ENCODE results near the gene GPR82. TPM values are rescaled to one million over a fixed set of nuclear protein-coding genes. Genes with fewer than 3 reads are reported as not detected.
A peak's percentile ranks its signal among the peaks of the same experiment; 100 is the strongest.

Gene GPR82
- total and polyA plus RNA-seq, 10 of the 15 experiments (the other 5 are each of a cell fraction or from before 2014, with no cell fraction given) = 0.23 to 1.7 (median 0.56) TPM

- 0% methylated on average over 3 of the region's 3 CpGs for WGBS (ENCODE audit: insufficient coverage, insufficient replicate concordance, low lambda C conversion rate, missing lambda C conversion rate)
- TF ChIP-seq NR2C1 (IDR thresholded peaks at IDR 0.05) (no peak), RB1 (IDR thresholded peaks at IDR 0.05; ENCODE audit: borderline replicate concordance) (no peak), ZNF24 (IDR thresholded peaks at IDR 0.05) (no peak), FOS (IDR thresholded peaks at IDR 0.05; ENCODE audit: borderline replicate concordance, extremely low read depth, insufficient read length) (no peak), SPI1 (IDR thresholded peaks at IDR 0.05; ENCODE audit: borderline replicate concordance, insufficient read depth, low read depth, low read length) (no peak), E4F1 (IDR thresholded peaks at IDR 0.05; ENCODE audit: borderline replicate concordance, partially characterized antibody) (no peak), HDAC2 (IDR thresholded peaks at IDR 0.05) (no peak), ZSCAN29 (IDR thresholded peaks at IDR 0.05) (no peak), MTA3 (IDR thresholded peaks at IDR 0.05; ENCODE audit: borderline replicate concordance, low read length) (no peak), ZBTB33 (IDR thresholded peaks at IDR 0.05) (no peak), NR2C2 (IDR thresholded peaks at IDR 0.05; ENCODE audit: borderline replicate concordance, control insufficient read depth, insufficient read length, low read depth) (no peak), RUNX3 (IDR thresholded peaks at IDR 0.05; ENCODE audit: low read length) (peak; percentile 88), PAX8 (IDR thresholded peaks at IDR 0.05) (no peak), NKRF (conservative IDR thresholded peaks at IDR 0.05) (no peak), PAX5 (IDR thresholded peaks at IDR 0.05; ENCODE audit: borderline replicate concordance, low read depth, low read length) (peak; percentile 88), SIN3A (IDR thresholded peaks at IDR 0.05; ENCODE audit: low read depth, low read length) (no peak)
Observed at GRCh38 chrX:41720125-41720779, 3.7 kb upstream of the GPR82 start.

More at GRCh38 chrX:41720125-41720779, 3.7 kb upstream of the GPR82 start:
- Histone ChIP-seq H2AFZ (ENCODE audit: control insufficient read depth, low read depth, low read length) (no peak overlapping the region), H3K4me3 (no peak overlapping the region), H3K9me3 (replicated peaks; ENCODE audit: control insufficient read depth, insufficient read depth, low read length) (peaks cover 8% of the 10 kb centered on the region; the same call in 2 of the 3 replicates), H3K27ac (ENCODE audit: control insufficient read depth, insufficient read depth) (peak overlapping the region; percentile 24; the same call in 1 of the 2 replicates), H3K79me2 (ENCODE audit: control insufficient read depth, insufficient read depth, low read length) (no peaks in the 10 kb centered on the region), H3K27me3 (replicated peaks in 1 of 2; ENCODE audit: control insufficient read depth in 2 of 2, insufficient read depth in 2 of 2, low read length in 1 of 2) (no peaks in the 10 kb centered on the region), H4K20me1 (ENCODE audit: control insufficient read depth, insufficient read depth) (no peaks in the 10 kb centered on the region), H3K4me2 (ENCODE audit: control insufficient read depth, insufficient read depth) (0 out of 2 replicates have a peak overlapping the region, but pooled peaks have one; percentile 22), H3K36me3 (ENCODE audit: control insufficient read depth in 2 of 2, insufficient read depth in 2 of 2, low read length in 1 of 2) (no peaks in the 10 kb centered on the region), H3K9ac (ENCODE audit: control insufficient read depth, insufficient read depth, low read length) (no peak overlapping the region), H3K4me1 (ENCODE audit: control insufficient read depth, insufficient read depth, low read length) (peaks cover 28% of the 10 kb centered on the region)
- ChIA-PET POLR2A (interaction anchor here (0.7 to 1.2 kb wide), 2 partner anchors 13 to 53 kb away, joined by 3 read pairs; no protein-coding TSS in a partner anchor), SMC1A (ENCODE audit: uncharacterized antibody, unreplicated experiment) (interaction anchor here (1.1 to 2.0 kb wide), 5 partner anchors 10 to 17 kb away, joined by 3 to 8 read pairs (median 3); no protein-coding TSS in a partner anchor), CTCF (interaction anchor here (0.7 to 1.9 kb wide), 4 partner anchors 9 to 39 kb away, joined by 3 to 6 read pairs (median 4); no protein-coding TSS in a partner anchor), RAD21 (ENCODE audit: unreplicated experiment) (interaction anchor here (0.6 to 1.4 kb wide), 5 partner anchors 9 to 466 kb away, joined by 3 to 5 read pairs (median 4); no protein-coding TSS in a partner anchor)
- peak; percentile 51 for DNase-seq (ENCODE audit: low read depth, low spot score)
- in situ Hi-C loops (cut with MboI) (no loop called here), intact Hi-C loops (cut with micrococcal nuclease; ENCODE audit: unreplicated experiment) (loop anchor here (1.0 to 5.0 kb wide), 3 partner anchors 13 to 48 kb away; no protein-coding TSS in a partner anchor)
- peak; percentile 91 for FAIRE-seq
- BruUV-seq (replicated peaks) = no TSS peak
- peak; percentile 93 for ATAC-seq

All from GM12878 (cell line).